Suprapubic skin (tissue), 4 donors: Measurements from ENCODE around the gene RUNX1. TPM values are rescaled to one million over a fixed set of nuclear protein-coding genes. Genes with fewer than 3 reads are reported as not detected.
A peak's percentile ranks its signal among the peaks of the same experiment; 100 is the strongest.

Experiments used
- DNase-seq, 2 donors: peaks; one replicate each; pipeline ENCODE4 v3.0.0-alpha.2; 2019; ENCODE audit warnings: low spot score in 2 of 2
- H3K27ac ChIP-seq: fragments of 200-600 bp; sonication (generic); one replicate; pipeline ENCODE4 v1.5.1; 2019
- H3K27me3 ChIP-seq: fragments of 200-600 bp; sonication (generic); one replicate; pipeline ENCODE4 v1.5.1; 2019
- H3K36me3 ChIP-seq: fragments of 200-600 bp; sonication (generic); one replicate; pipeline ENCODE4 v1.5.1; 2019
- H3K4me1 ChIP-seq: fragments of 200-600 bp; sonication (generic); one replicate; pipeline ENCODE4 v1.5.1; 2019
- H3K4me3 ChIP-seq: fragments of 200-600 bp; sonication (generic); one replicate; pipeline ENCODE4 v1.5.1; 2019; ENCODE audit warnings: mild to moderate bottlenecking
- H3K9me3 ChIP-seq: fragments of 200-600 bp; sonication (generic); one replicate; pipeline ENCODE4 v1.5.1; 2019
- EP300 ChIP-seq: sonication (generic); formaldehyde crosslinking; IDR thresholded peaks from one replicate; pipeline ENCODE4 v1.6.1; 2017; ENCODE audit warnings: antibody characterized with exemption
- POLR2A ChIP-seq, 2 donors: fragments of 450-650 bp; IDR thresholded peaks; one replicate each; pipeline ENCODE4 v1.6.1; 2017; ENCODE audit warnings: antibody characterized with exemption in 2 of 2, mild to moderate bottlenecking in 2 of 2, moderate library complexity in 2 of 2
- POLR2AphosphoS5 ChIP-seq, 3 donors: sonication (generic); formaldehyde crosslinking; IDR thresholded peaks; one replicate each; pipeline ENCODE4 v1.6.1; 2017; ENCODE audit warnings: antibody characterized with exemption in 3 of 3
- WGBS: methylation state at CpG from one replicate; pipeline ENCODE4 v1.1.5; 2018; 5-methylcytosine and 5-hydroxymethylcytosine counted together
- total RNA-seq, 4 donors: library from RNA; depleted of rRNA; stranded (reverse); fragments of >200 nt; gene quantifications; one replicate each; pipeline ENCODE4 v1.1.0, GENCODE V29; 2016
- TF ChIP-seq, protein P1 (sequence below), 2 donors: fragments of 200-600 bp in 1 of 2; fragments of 450-650 bp in 1 of 2; sonication (generic) in 1 of 2; IDR thresholded peaks; one replicate each; pipeline ENCODE4 v1.5.1; 2016 to 2019; ENCODE audit warnings: antibody characterized with exemption in 2 of 2, mild to moderate bottlenecking in 1 of 2, moderate library complexity in 1 of 2

Gene RUNX1
- total RNA-seq, 4 donors from 2014 or later = 15.4 to 26.7 (median 20.5) TPM

DNA sequence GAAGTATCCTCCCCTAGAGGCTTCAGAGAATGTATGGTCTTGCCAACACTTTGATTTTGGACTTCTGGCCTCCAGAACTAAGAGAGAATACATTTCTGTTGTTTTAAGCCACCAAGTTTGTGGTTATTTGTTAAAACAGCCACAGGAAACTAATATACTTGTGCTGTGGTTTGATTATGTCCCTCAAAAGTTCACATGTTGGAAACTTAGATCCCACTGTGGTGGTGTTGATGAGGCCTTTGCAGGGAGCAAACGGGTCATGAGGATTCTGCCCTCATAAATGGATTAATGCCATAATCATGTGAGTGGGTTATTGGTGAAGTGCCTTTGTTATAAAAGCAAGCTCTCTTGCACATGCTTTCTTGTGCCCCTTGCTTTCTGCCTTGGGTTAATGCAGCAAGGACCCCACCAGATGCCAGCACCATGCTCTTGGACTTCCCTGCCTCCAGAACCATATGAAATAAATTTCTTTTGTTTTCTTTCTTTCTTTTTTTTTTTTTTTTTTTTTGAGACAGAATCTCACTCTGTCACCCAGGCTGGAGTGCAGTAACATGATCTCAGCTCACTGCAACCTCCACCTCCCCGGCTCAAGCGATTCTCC, 223.1 kb downstream of the RUNX1 start:
- Histone ChIP-seq H3K27ac (no peak overlapping the region), H3K36me3 (peaks cover 31% of the 10 kb centered on the region), H3K4me1 (peaks cover 9% of the 10 kb centered on the region), H3K27me3 (no peaks in the 10 kb centered on the region), H3K9me3 (no peaks in the 10 kb centered on the region), H3K4me3 (no peak overlapping the region)
- 87% methylated on average over 3 of the region's 3 CpGs for WGBS
- DNase-seq = no peak
- no peak for TF ChIP-seq POLR2AphosphoS5 (IDR thresholded peaks at IDR 0.05)
- TF ChIP-seq POLR2A (IDR thresholded peaks at IDR 0.05) = no peak
- no peak for TF ChIP-seq EP300
- TF ChIP-seq, protein P1, sequence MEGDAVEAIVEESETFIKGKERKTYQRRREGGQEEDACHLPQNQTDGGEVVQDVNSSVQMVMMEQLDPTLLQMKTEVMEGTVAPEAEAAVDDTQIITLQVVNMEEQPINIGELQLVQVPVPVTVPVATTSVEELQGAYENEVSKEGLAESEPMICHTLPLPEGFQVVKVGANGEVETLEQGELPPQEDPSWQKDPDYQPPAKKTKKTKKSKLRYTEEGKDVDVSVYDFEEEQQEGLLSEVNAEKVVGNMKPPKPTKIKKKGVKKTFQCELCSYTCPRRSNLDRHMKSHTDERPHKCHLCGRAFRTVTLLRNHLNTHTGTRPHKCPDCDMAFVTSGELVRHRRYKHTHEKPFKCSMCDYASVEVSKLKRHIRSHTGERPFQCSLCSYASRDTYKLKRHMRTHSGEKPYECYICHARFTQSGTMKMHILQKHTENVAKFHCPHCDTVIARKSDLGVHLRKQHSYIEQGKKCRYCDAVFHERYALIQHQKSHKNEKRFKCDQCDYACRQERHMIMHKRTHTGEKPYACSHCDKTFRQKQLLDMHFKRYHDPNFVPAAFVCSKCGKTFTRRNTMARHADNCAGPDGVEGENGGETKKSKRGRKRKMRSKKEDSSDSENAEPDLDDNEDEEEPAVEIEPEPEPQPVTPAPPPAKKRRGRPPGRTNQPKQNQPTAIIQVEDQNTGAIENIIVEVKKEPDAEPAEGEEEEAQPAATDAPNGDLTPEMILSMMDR (IDR thresholded peaks at IDR 0.05) = no peak

DNA sequence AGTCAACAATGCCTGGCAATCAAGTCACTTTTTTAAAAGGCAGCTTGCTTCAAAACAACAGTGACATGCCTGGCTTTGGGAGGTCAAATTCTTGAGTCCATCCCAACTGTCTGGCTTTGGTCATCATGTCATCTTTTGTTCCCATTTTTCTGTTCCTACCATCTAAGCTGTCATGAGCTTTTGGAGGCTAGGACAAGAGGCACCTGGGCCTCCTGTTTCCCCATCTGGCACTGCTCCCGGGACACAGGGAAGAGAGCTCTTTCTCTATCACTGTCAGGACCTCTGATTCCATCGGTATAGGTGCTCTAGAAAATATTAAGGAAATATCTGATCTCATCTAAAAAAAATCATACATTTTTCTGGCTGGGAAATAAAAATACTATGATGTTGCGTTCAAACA, 224.0 kb downstream of the RUNX1 start:
- H3K4me1 ChIP-seq = peaks cover 12% of the 10 kb centered on the region
- DNase-seq = no peak
- H3K27ac ChIP-seq = peak overlapping the region; percentile 28
- H3K36me3 ChIP-seq = peaks cover 32% of the 10 kb centered on the region
- H3K27me3 ChIP-seq = no peaks in the 10 kb centered on the region
- TF ChIP-seq EP300 (no peak), POLR2AphosphoS5 (IDR thresholded peaks at IDR 0.05) (no peak), POLR2A (IDR thresholded peaks at IDR 0.05) (no peak)
- TF ChIP-seq, protein P1 (IDR thresholded peaks at IDR 0.05) = no peak
- H3K9me3 ChIP-seq = no peaks in the 10 kb centered on the region
- 93% methylated on average over 3 of the region's 3 CpGs for WGBS
- H3K4me3 ChIP-seq = no peak overlapping the region

DNA sequence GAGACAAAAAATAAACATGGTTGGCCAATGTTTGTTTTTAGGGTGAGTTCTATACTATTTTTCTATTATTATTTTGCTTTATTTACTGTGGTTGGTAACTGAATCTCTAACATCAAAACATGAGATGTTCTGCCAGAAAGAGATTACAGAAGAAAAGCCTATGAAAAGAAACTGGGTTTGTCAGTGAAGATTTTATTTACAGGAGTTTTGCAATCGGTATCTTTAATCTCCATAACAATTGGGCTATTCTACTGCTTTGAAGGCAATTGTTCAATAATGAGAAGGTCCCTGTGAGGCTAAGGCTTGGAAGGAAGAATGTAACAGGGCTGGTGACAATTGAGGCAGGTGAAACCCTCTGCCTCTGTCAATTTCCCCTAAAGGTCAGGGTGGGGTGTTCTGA, 224.8 kb downstream of the RUNX1 start:
- Histone ChIP-seq H3K27me3 (no peaks in the 10 kb centered on the region), H3K36me3 (peaks cover 25% of the 10 kb centered on the region), H3K4me1 (peaks cover 19% of the 10 kb centered on the region), H3K27ac (peak overlapping the region; percentile 68), H3K4me3 (no peak overlapping the region), H3K9me3 (no peaks in the 10 kb centered on the region)
- TF ChIP-seq POLR2AphosphoS5 (IDR thresholded peaks at IDR 0.05) = no peak
- TF ChIP-seq, protein P1 (IDR thresholded peaks at IDR 0.05) = no peak
- TF ChIP-seq EP300 = no peak
- TF ChIP-seq POLR2A (IDR thresholded peaks at IDR 0.05) = no peak
- WGBS = 64% methylated on average over 1 of the region's 1 CpG
- no peak for DNase-seq

DNA sequence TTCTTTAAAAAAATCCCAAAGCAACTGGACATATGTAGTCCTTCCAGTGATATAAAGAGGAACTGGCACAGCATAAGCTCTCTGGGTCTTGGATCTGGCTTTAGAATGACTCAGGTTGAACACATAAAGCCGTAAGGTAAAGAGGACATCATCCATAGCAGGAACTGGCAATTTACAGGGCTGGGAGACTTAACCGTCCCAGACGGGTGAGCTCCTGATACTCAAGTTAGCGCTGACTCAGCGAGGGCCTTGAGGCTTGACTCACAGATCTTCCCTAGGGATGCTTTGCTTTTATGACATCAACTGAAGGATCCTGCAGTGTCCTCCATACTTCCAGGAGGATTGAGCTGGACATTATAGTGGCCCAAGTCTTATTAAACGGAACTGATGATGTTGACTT, 226.2 kb downstream of the RUNX1 start:
- TF ChIP-seq, protein P1 (IDR thresholded peaks at IDR 0.05) = no peak
- TF ChIP-seq POLR2A (IDR thresholded peaks at IDR 0.05) (no peak), EP300 (no peak), POLR2AphosphoS5 (IDR thresholded peaks at IDR 0.05) (no peak)
- H3K27me3 ChIP-seq = no peaks in the 10 kb centered on the region
- H3K4me1 ChIP-seq = peaks cover 32% of the 10 kb centered on the region
- 96% methylated on average over 6 of the region's 6 CpGs for WGBS
- peaks cover 20% of the 10 kb centered on the region for H3K36me3 ChIP-seq
- no peaks in the 10 kb centered on the region for H3K9me3 ChIP-seq
- H3K4me3 ChIP-seq = no peak overlapping the region
- H3K27ac ChIP-seq = no peak overlapping the region
- DNase-seq = no peak

DNA sequence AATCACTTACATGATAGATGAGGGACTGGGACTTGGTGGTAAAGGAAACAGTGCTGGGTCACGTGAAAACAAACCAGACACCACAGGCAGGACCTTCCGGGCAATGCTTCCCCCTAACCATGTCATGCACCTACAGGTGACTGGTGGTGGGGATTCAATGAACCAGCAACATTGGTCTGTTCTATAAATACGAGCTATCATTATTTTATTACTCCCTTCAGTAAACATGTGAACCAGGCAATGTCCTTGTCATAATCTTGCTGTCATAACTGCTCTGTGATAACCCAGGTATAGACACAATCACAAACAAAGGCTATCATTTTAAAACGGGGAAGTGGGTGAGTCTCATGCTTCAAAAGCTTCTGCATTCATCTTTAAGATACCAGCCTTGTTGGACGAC, 226.9 kb downstream of the RUNX1 start:
- Histone ChIP-seq H3K27me3 (no peaks in the 10 kb centered on the region), H3K36me3 (peaks cover 14% of the 10 kb centered on the region), H3K27ac (no peak overlapping the region), H3K4me1 (peaks cover 28% of the 10 kb centered on the region), H3K4me3 (no peak overlapping the region), H3K9me3 (no peaks in the 10 kb centered on the region)
- TF ChIP-seq EP300 (no peak), POLR2AphosphoS5 (IDR thresholded peaks at IDR 0.05) (no peak), POLR2A (IDR thresholded peaks at IDR 0.05) (no peak)
- TF ChIP-seq, protein P1 (IDR thresholded peaks at IDR 0.05) = no peak
- WGBS = 92% methylated on average over 4 of the region's 5 CpGs
- DNase-seq = no peak
